Measurements from ENCODE around the gene SERPINA12.

Gene SERPINA12

GRCh38 chr14:94451091-94451771 is 58.0 kb downstream of the SERPINA12 start:
- no peak overlapping the region for H2AFZ ChIP-seq (ENCODE audit: low read depth)

GRCh38 chr14:94450722-94451090 is 58.6 kb downstream of the SERPINA12 start:
- Histone ChIP-seq H3K4me2 (no peak overlapping the region), H4K20me1 (ENCODE audit: insufficient read depth) (no peaks in the 10 kb centered on the region), H3K27me3 (ENCODE audit: insufficient read depth, low read depth) (no peaks in the 10 kb centered on the region), H3K4me1 (ENCODE audit: low read depth, poor library complexity, severe bottlenecking) (no peaks in the 10 kb centered on the region), H3K4me3 (IDR thresholded peaks at IDR 0.05; ENCODE audit: insufficient read depth, low read depth, low read length) (no peak overlapping the region), H3K27ac (no peak overlapping the region), H3K9ac (no peak overlapping the region), H3K36me3 (ENCODE audit: insufficient read depth) (no peaks in the 10 kb centered on the region), H2AFZ (ENCODE audit: low read depth) (no peak overlapping the region), H3K79me2 (ENCODE audit: insufficient read depth, low read depth) (no peaks in the 10 kb centered on the region)
- TF ChIP-seq CTCF (conservative IDR thresholded peaks at IDR 0.05; ENCODE audit: low read depth, low read length) = no peak

More at GRCh38 chr14:94451091-94451771, 58.0 kb downstream of the SERPINA12 start:
- TF ChIP-seq CTCF (conservative IDR thresholded peaks at IDR 0.05; ENCODE audit: low read depth, low read length) = no peak
- no peaks in the 10 kb centered on the region for H3K4me1 ChIP-seq (ENCODE audit: low read depth, poor library complexity, severe bottlenecking)
- H3K27ac ChIP-seq = no peak overlapping the region
- H3K9ac ChIP-seq = no peak overlapping the region
- no peak overlapping the region for H3K4me2 ChIP-seq
- no peaks in the 10 kb centered on the region for H4K20me1 ChIP-seq (ENCODE audit: insufficient read depth)
- no peaks in the 10 kb centered on the region for H3K79me2 ChIP-seq (ENCODE audit: insufficient read depth, low read depth)
- H3K36me3 ChIP-seq (ENCODE audit: insufficient read depth) = no peaks in the 10 kb centered on the region
- no peaks in the 10 kb centered on the region for H3K27me3 ChIP-seq (ENCODE audit: insufficient read depth, low read depth)
- H3K4me3 ChIP-seq (IDR thresholded peaks at IDR 0.05; ENCODE audit: insufficient read depth, low read depth, low read length) = no peak overlapping the region

- Histone ChIP-seq H3K79me2 (ENCODE audit: insufficient read depth, low read depth) (no peaks in the 10 kb centered on the region), H3K27me3 (ENCODE audit: insufficient read depth, low read depth) (no peaks in the 10 kb centered on the region), H3K4me3 (IDR thresholded peaks at IDR 0.05; ENCODE audit: insufficient read depth, low read depth, low read length) (no peak overlapping the region), H2AFZ (ENCODE audit: low read depth) (no peak overlapping the region), H3K9ac (no peak overlapping the region), H3K36me3 (ENCODE audit: insufficient read depth) (no peaks in the 10 kb centered on the region), H3K27ac (no peak overlapping the region), H3K4me2 (no peak overlapping the region), H4K20me1 (ENCODE audit: insufficient read depth) (no peaks in the 10 kb centered on the region), H3K4me1 (ENCODE audit: low read depth, poor library complexity, severe bottlenecking) (no peaks in the 10 kb centered on the region)
- no peak for TF ChIP-seq CTCF (conservative IDR thresholded peaks at IDR 0.05; ENCODE audit: low read depth, low read length)
These were observed 59.3 kb downstream of the SERPINA12 start for GRCh38 chr14:94449930-94450329.

GRCh38 chr14:94448071-94448808 is 61.0 kb downstream of the SERPINA12 start:
- H3K4me2 ChIP-seq = no peak overlapping the region
- no peak overlapping the region for H2AFZ ChIP-seq (ENCODE audit: low read depth)
- H3K9ac ChIP-seq = no peak overlapping the region
- H3K4me3 ChIP-seq (IDR thresholded peaks at IDR 0.05; ENCODE audit: insufficient read depth, low read depth, low read length) = no peak overlapping the region
- H3K27me3 ChIP-seq (ENCODE audit: insufficient read depth, low read depth) = no peaks in the 10 kb centered on the region
- H3K79me2 ChIP-seq (ENCODE audit: insufficient read depth, low read depth) = no peaks in the 10 kb centered on the region
- no peak overlapping the region for H3K27ac ChIP-seq
- no peaks in the 10 kb centered on the region for H3K36me3 ChIP-seq (ENCODE audit: insufficient read depth)
- H4K20me1 ChIP-seq (ENCODE audit: insufficient read depth) = no peaks in the 10 kb centered on the region
- TF ChIP-seq CTCF (conservative IDR thresholded peaks at IDR 0.05; ENCODE audit: low read depth, low read length) = no peak
- H3K4me1 ChIP-seq (ENCODE audit: low read depth, poor library complexity, severe bottlenecking) = no peaks in the 10 kb centered on the region

Data from KMS-11 (cell line).